ENCODE data around the gene PEX5L.

- no peak for TF ChIP-seq POLR2A (IDR thresholded peaks at IDR 0.05)
- no peak for TF ChIP-seq CTCF (IDR thresholded peaks at IDR 0.05)
- TF ChIP-seq POLR2AphosphoS5 (IDR thresholded peaks at IDR 0.05) = no peak
Observed at GRCh38 chr3:179801856-179802255, 234.9 kb downstream of the PEX5L start.
